Ammon's horn (tissue), 1 donor: ENCODE data around the gene SLC25A17.
A peak's percentile ranks its signal among the peaks of the same experiment; 100 is the strongest.
"Not testable (repeated sequence)": the region's sequence is repeated elsewhere in the genome, so short reads cannot be mapped to it uniquely, and the experiment has no call there.

Experiments used
- DNase-seq: peaks from one replicate; pipeline ENCODE4 v3.0.0-alpha.2; 2016; ENCODE audit warnings: low spot score

Gene SLC25A17, protein sequence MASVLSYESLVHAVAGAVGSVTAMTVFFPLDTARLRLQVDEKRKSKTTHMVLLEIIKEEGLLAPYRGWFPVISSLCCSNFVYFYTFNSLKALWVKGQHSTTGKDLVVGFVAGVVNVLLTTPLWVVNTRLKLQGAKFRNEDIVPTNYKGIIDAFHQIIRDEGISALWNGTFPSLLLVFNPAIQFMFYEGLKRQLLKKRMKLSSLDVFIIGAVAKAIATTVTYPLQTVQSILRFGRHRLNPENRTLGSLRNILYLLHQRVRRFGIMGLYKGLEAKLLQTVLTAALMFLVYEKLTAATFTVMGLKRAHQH

DNA sequence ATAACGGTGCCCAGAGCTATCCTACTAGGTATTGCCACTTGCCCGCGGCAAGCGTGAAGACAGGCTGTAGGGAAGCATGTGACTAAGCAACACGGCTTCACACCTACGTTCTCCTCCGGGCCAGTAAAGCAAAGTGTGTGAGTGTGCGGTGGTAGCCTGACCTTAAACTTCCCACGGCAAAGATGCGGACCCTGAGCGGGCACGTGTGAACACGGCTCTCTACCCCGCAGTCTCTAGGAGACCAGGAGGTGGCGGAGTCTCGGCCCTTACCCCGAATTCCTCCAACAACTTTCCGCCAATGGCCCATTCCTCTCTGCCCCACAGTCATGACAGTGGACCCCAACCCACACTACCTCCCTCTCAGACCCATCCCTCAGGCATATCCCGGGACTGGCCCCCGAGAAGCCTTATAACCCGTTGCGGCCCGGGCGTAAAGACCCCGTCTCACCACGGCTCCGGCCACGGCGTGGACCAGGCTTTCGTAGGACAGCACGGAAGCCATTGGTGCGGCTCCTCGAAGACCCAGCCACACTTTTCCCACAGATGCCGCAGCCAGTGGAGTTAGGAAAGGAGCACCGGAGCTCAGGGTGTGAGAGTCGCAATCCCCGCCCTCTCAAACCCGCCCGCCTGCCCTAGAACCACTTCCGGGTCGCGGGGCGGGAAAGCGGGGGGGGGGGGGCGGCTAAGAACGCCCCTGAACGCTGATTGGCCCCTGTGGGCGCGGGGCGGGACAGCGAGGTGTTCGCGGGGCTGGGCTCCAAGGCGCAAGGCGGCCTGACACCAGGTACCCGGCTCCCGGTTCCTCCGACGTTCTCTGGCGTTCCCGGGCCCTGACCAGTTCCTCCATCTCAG lies at the start of gene SLC25A17:
Gene SLC25A17, minus strand, starts transcription at position 600 of the 852 bp plus-strand sequence. Its CDS starts 98 bp downstream, at position 502.
- peak; percentile 92 for DNase-seq

GRCh38 chr22:40868379-40868778 lies 49.2 kb upstream of the SLC25A17 start:
- not testable (repeated sequence) for DNase-seq

DNA sequence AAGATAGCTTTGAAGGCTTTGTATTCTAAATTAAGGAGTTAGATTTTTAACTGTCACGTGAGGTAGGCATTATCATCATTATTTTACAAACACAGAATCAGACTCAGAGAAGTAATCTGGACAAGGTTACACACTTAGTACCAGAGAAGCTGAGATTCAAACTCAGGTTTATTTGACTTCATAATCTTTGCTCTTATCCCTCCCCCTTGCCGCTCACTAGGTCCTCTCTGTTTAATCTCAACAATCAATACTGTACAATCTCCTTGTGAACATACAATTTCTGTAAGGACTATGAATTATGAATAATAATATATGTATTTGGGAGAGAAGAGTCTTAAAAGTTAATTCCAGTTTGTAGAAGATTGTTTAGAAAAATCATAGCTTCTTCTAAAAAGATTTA lies 48.0 kb upstream of the SLC25A17 start:
- no peak for DNase-seq

GRCh38 chr22:40862537-40862936 lies 43.4 kb upstream of the SLC25A17 start:
- no peak for DNase-seq

GRCh38 chr22:40862013-40862412 lies 42.9 kb upstream of the SLC25A17 start, which contains the start of gene DNAJB7:
Gene DNAJB7 (minus strand): TSS chr22:40862113. CDS start chr22:40861994, 119 bp downstream.
- DNase-seq = no peak

- no peak for DNase-seq
Measured at GRCh38 chr22:40857309-40857855, 38.2 kb upstream of the SLC25A17 start.

- peak; percentile 96 for DNase-seq
Measured at GRCh38 chr22:40856513-40857308, 37.6 kb upstream of the SLC25A17 start, which contains the start of the genes ST13 and XPNPEP3. Gene ST13 (minus strand): TSS chr22:40856639. CDS start chr22:40856540, 99 bp downstream. Gene XPNPEP3 (plus strand): TSS chr22:40857148. CDS start chr22:40857182, 34 bp downstream.

DNA sequence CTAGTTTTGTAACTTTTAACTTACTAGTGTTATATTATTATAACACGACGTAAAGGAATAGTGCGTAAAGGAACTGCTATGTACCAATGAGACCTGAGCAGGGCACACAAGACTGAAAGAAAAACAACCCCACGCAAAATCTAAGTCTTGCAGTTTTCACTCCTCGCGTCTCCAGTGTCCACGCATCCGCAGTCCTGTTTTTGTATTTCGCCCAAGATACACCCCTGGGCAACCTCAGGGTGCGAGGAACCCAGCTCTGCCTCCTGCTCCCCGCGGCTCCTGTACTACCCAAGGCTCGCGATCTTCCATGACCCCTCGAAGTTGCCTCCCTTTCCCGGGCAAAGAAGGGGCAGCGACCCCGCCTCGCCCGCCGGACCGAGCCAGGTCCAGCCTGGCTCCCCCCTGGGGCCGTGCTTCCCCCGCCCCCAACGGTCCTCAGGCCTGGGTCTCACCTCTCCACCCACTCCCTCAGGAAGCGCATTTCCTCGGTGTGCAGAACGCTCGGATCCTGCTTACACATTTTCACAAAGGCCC lies 36.9 kb upstream of the SLC25A17 start:
- peak; percentile 29 for DNase-seq

DNA sequence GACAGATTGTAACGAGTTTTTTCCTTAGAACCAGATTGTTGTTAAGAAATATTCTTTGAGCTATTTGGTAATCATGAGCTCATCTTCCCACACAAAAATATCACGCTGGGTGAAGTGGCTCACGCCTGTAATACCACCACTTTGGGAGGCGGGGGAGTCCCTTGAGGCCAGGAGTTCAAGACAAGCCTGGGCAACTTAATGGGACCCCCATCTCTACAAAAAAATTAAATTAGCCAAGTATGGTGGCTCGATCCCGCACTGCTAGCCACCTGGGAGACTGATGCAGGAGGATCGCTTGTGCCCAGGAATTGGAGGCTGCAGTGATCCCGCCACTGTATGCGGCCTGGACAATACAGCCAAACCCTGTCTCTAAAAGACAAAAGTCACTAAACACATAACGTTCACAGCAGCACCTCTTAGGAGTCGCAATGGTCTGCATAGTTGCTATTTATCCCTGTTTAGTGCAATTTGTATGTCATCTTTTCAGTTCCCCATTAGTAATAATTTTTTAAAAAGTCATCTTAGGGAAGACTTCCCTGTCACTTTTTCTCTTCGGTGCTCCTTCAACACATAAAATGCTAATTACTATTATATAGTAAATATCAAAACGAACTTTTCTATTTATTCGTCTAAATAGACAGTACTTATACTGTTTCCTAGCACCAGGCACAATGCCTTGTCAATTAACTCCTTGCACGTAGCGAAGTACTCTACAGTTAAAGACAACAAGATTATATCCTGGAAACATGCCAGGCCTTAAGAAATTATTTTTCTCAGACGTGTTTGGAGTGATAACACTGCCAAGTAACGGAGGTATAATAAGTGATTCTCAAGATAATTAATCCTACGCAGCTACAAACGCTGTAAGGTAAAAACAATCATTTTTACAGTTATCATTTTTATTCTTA lies 36.2 kb upstream of the SLC25A17 start:
- no peak for DNase-seq

DNA sequence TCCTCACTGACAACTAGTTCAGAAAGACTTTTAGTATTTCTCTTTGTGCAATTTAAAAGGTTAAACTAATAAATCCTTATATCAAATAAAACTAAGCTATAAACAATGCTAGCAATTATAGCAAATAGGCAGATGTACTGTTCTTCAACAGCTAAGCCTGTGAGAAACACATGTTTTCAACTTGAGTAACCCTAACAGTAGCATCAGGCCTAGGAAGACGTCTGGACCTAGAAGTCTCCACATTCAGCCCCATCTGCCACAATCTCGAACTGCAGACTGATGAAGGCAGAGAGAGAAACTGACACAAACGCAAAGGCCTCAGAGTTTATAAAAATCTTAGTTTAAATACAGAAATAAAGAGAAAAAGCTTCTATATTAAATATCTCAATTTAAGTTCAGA lies 34.8 kb upstream of the SLC25A17 start:
- DNase-seq = peak; percentile 22

DNA sequence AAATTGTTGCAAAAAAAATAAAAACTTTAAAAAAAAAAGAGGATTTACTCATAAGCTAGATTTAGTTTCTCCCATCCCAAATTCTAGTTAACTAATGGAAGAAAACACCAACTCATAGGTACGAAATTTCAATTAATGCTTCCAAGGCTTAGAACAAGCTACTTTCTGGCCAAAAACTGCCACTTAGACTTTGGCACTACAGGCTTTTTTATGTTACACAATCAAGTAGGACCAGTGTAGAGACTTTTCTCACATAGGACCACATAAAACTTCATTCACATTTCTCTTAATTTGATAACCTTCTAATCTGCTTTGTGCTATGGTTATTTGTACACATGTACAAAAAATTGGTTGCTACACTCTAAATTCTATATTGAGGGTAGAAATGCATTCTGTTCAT lies 34.2 kb upstream of the SLC25A17 start:
- DNase-seq = no peak

GRCh38 chr22:40845816-40846215 lies 26.7 kb upstream of the SLC25A17 start:
- DNase-seq = not testable (repeated sequence)

GRCh38 chr22:40844951-40845350 lies 25.8 kb upstream of the SLC25A17 start:
- DNase-seq = no peak

DNA sequence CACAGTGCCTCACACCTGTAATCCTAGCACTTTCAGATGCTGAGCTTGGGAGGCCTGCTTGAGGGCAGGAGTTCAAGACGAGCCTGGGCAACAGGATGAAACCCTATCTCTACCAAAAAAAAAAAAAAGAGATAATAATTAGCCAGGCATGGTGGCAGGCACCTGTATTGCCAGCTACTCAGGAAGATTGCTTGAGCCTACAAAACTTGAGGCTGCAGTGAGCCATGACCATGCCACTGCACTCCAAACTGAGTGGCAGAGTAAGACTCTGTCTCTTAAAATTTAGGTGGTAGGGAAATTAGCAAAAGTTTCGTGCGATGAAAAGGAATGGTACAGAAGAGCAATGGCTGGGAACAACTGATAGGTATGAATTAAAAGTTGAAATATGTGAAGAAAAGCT lies 19.3 kb upstream of the SLC25A17 start:
- DNase-seq = no peak

DNA sequence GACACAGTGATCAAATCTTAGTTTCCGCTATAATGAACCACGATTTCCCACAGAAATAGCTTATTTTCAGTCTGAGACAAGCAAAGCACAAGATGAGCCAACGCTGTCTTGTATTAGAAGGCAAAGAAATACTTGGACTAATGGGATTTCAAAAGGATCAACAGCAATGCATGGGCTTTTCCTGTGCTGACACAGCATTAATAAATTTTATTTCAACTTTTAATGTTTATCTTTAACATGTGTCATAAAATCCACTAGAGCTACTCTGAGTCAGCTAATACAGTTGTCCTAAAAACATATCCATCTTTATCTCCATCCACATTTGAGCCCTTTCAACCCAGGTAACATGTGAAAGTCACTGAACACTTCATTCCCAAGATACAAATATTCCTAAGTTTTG lies 15.5 kb upstream of the SLC25A17 start:
- no peak for DNase-seq

- no peak for DNase-seq
Measured at GRCh38 chr22:40829131-40829530, 10.0 kb upstream of the SLC25A17 start.

- DNase-seq = no peak
Measured at GRCh38 chr22:40826984-40827741, 8.0 kb upstream of the SLC25A17 start.

DNA sequence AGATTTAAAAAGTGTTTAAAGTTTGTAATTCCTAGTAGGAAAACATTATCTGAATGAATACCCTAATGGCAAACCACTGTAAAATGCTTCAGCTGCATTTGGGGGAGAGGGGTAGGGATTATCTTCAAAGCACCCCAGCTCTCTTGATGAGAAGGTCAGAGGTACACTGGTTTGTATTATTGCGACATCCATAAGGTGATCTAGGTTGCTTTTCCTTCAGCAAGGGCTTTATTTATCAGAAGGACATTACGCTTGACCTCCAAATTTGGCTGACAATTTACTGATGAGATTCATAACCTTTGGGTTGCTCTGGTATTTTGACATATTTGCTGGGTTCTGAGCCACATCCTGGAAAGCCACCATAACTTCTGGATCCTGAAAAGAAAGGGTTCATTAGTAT lies 7.1 kb upstream of the SLC25A17 start:
- DNase-seq = not testable (repeated sequence)

- DNase-seq = no peak
Measured at GRCh38 chr22:40823426-40823825, 4.3 kb upstream of the SLC25A17 start.
